ENCODE results near the gene PHC2.

The PHC2 gene

DNA sequence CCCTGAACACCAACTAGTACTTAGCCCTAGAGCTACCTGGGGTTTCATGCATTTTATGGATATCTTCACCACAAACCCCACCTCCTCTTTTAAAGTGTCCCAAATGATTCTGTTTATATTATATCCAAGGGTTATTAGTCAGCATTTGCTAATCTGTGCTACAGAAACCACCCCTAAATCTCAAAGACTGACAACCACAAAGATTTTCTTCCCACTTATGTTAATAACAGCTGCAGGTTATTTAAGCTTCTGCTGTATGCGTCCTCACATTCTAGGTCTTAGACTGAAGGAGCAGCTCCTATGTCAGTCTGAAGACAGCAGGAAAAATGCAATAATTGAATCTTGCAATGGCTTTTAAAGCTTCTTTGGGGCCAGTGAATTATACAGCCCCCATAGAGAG lies 11.2 kb upstream of the PHC2 start:
- 0 out of 2 replicates have a peak, but pooled peaks cover 11% of the 10 kb centered on the region for H3K27me3 ChIP-seq (ENCODE audit: insufficient read depth, low read length)
- no peak overlapping the region for H3K9ac ChIP-seq (ENCODE audit: low read length)
- no peak overlapping the region for H2AFZ ChIP-seq (ENCODE audit: low read length)
- no peaks in the 10 kb centered on the region for H4K20me1 ChIP-seq (ENCODE audit: insufficient read depth, low read length)
- no peaks in the 10 kb centered on the region for H3F3A ChIP-seq (ENCODE audit: insufficient read depth, low read length)
- no peaks in the 10 kb centered on the region for H3K79me2 ChIP-seq (ENCODE audit: insufficient read depth, low read length)
- H3K4me1 ChIP-seq (ENCODE audit: insufficient read depth, low read length, severe bottlenecking), result no peaks in the 10 kb centered on the region
- H3K27ac ChIP-seq (ENCODE audit: low read depth, low read length, poor library complexity, severe bottlenecking), result no peak overlapping the region
- H3K4me3 ChIP-seq (ENCODE audit: low read depth, low read length, poor library complexity, severe bottlenecking), result no peak overlapping the region
- TF ChIP-seq EZH2 (IDR thresholded peaks at IDR 0.05; ENCODE audit: borderline replicate concordance, low read length) (no peak), CTCF (IDR thresholded peaks at IDR 0.05; ENCODE audit: low read length) (no peak)
- H3K9me2 ChIP-seq (ENCODE audit: low read depth, low read length), result no peaks in the 10 kb centered on the region
- no peak overlapping the region for H3K4me2 ChIP-seq (ENCODE audit: low read length)
- no peaks in the 10 kb centered on the region for H3K36me3 ChIP-seq (ENCODE audit: insufficient read depth, low read length)
- H3K9me3 ChIP-seq (ENCODE audit: low read length), result no peaks in the 10 kb centered on the region

GRCh38 chr1:33441088-33441745 lies 10.3 kb upstream of the PHC2 start:
- TF ChIP-seq CTCF (IDR thresholded peaks at IDR 0.05; ENCODE audit: low read length), result no peak
- no peak for TF ChIP-seq EZH2 (IDR thresholded peaks at IDR 0.05; ENCODE audit: borderline replicate concordance, low read length)
- H3K27me3 ChIP-seq (ENCODE audit: insufficient read depth, low read length), result 0 out of 2 replicates have a peak, but pooled peaks cover 11% of the 10 kb centered on the region
- no peaks in the 10 kb centered on the region for H3K79me2 ChIP-seq (ENCODE audit: insufficient read depth, low read length)
- H3K4me1 ChIP-seq (ENCODE audit: insufficient read depth, low read length, severe bottlenecking), result no peaks in the 10 kb centered on the region
- no peaks in the 10 kb centered on the region for H3K9me3 ChIP-seq (ENCODE audit: low read length)
- no peak overlapping the region for H3K9ac ChIP-seq (ENCODE audit: low read length)
- no peak overlapping the region for H3K4me3 ChIP-seq (ENCODE audit: low read depth, low read length, poor library complexity, severe bottlenecking)
- no peak overlapping the region for H3K27ac ChIP-seq (ENCODE audit: low read depth, low read length, poor library complexity, severe bottlenecking)
- no peaks in the 10 kb centered on the region for H3F3A ChIP-seq (ENCODE audit: insufficient read depth, low read length)
- H4K20me1 ChIP-seq (ENCODE audit: insufficient read depth, low read length), result no peaks in the 10 kb centered on the region
- H3K4me2 ChIP-seq (ENCODE audit: low read length), result no peak overlapping the region
- no peak overlapping the region for H2AFZ ChIP-seq (ENCODE audit: low read length)
- H3K36me3 ChIP-seq (ENCODE audit: insufficient read depth, low read length), result no peaks in the 10 kb centered on the region
- no peaks in the 10 kb centered on the region for H3K9me2 ChIP-seq (ENCODE audit: low read depth, low read length)

GRCh38 chr1:33439662-33440061 lies 8.8 kb upstream of the PHC2 start:
- no peaks in the 10 kb centered on the region for H3F3A ChIP-seq (ENCODE audit: insufficient read depth, low read length)
- no peak overlapping the region for H3K4me3 ChIP-seq (ENCODE audit: low read depth, low read length, poor library complexity, severe bottlenecking)
- TF ChIP-seq EZH2 (IDR thresholded peaks at IDR 0.05; ENCODE audit: borderline replicate concordance, low read length) (no peak), CTCF (IDR thresholded peaks at IDR 0.05; ENCODE audit: low read length) (no peak)
- H3K4me2 ChIP-seq (ENCODE audit: low read length), result no peak overlapping the region
- no peak overlapping the region for H3K27ac ChIP-seq (ENCODE audit: low read depth, low read length, poor library complexity, severe bottlenecking)
- H3K36me3 ChIP-seq (ENCODE audit: insufficient read depth, low read length), result no peaks in the 10 kb centered on the region
- no peaks in the 10 kb centered on the region for H4K20me1 ChIP-seq (ENCODE audit: insufficient read depth, low read length)
- H3K4me1 ChIP-seq (ENCODE audit: insufficient read depth, low read length, severe bottlenecking), result no peaks in the 10 kb centered on the region
- H3K9ac ChIP-seq (ENCODE audit: low read length), result no peak overlapping the region
- 0 out of 2 replicates have a peak, but pooled peaks cover 11% of the 10 kb centered on the region for H3K27me3 ChIP-seq (ENCODE audit: insufficient read depth, low read length)
- H3K79me2 ChIP-seq (ENCODE audit: insufficient read depth, low read length), result no peaks in the 10 kb centered on the region
- H2AFZ ChIP-seq (ENCODE audit: low read length), result no peak overlapping the region
- H3K9me2 ChIP-seq (ENCODE audit: low read depth, low read length), result no peaks in the 10 kb centered on the region
- no peaks in the 10 kb centered on the region for H3K9me3 ChIP-seq (ENCODE audit: low read length)
